Measurements from ENCODE around the gene LCN15.

LCN15 gene

DNA sequence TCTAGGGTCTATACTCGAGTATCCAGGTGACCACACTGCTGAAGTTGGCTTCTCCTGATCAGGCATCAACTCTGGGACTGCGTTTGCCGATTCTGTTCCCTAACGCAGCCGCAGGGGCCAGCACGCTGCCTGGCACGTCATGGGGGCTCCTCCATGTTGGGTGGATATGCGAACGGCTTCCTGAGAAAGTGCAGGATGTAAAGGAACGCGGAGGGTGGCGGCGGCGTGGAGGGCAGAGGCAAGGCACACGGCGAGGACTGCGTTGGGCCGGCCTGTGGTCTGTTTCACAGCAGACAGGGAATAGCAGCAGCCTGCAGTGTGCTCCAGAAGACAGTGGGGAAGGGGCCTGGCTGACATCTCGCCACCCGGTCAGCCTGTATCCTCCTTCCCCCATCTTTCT is 25.4 kb downstream of the LCN15 start:
- no peak for DNase-seq

DNA sequence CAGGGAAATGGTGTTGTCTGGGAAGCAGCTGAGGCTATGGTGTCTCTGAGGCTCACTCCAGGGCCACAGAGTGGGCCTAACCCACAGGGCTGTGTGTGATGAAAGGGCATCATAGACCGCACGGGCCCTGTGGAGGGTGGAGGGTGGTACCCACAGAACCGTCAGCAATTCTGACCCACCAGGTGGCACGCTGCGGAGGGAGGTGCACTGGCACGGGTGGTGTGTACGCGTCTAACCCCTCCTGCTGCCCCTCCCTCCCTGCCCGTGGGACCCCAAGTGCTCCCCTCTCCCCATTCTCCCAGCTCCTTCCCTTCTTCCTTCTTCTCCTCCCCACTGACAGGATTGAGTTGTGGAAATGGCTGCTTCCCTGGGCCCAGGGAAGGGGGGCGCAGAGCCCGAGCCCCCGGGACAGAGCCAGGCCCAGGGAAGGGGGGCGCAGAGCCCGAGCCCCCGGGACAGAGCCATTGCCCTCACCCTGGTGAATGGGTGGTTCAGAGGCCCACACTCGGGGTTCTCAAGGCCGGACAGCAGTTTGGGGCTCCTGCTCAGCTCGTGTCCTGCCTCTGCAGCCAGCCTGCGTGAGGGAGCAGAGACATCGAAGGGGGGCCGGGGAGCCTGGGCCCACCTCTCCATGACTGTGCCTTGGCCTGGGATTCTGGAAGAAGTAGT is 28.4 kb downstream of the LCN15 start:
- no peak for DNase-seq

DNA sequence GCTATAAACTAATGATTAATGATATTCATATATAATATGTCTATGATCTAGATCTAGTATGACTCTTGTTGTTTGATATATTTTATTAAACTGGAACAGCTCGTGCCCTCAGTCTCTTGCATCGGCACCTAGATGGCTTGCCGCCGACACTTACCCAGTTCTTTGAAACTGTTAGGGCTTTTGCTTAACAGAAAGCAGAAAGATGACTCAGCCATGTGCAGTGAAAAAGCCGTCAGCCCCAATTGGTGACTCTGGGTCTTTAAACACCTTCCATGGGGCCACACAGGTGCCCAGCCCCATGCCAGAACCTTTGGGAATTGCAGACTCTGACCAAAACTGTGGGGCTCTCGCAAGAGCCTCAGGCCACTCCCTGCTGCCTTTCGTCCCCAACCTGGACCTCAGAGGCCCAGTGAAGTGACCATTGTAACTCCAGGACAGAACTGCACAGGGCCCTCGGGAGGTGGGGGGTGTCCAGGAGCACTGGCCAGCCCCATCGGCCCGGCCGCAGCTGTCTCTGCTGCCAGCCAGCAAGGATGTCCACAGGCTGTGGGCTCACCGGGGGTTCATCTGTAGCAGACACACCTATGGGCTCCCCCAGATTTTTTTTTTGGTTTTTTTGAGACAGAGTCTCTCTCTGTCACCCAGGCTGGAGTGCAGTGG is 29.4 kb downstream of the LCN15 start:
- DNase-seq: no peak

DNA sequence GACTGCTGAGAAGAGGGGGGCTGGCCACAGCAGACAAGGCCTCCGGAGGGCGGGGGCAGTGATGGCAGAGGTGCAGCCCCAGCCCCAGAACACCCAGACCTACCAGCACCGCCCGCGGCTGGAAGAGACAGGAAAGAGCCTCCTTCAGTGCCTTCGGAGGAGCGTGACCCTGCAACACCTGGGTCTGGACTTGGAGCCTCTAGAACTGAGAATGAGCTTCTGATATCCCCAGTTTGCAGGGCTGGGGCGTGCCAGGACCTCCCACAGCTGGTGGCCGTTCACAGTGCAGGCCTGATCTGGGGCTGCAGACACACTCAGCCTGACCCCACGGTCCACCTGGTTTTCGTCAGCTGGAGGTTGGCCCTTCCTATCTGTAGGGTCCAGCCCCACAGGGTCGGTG is 30.7 kb downstream of the LCN15 start:
- DNase-seq: no peak

DNA sequence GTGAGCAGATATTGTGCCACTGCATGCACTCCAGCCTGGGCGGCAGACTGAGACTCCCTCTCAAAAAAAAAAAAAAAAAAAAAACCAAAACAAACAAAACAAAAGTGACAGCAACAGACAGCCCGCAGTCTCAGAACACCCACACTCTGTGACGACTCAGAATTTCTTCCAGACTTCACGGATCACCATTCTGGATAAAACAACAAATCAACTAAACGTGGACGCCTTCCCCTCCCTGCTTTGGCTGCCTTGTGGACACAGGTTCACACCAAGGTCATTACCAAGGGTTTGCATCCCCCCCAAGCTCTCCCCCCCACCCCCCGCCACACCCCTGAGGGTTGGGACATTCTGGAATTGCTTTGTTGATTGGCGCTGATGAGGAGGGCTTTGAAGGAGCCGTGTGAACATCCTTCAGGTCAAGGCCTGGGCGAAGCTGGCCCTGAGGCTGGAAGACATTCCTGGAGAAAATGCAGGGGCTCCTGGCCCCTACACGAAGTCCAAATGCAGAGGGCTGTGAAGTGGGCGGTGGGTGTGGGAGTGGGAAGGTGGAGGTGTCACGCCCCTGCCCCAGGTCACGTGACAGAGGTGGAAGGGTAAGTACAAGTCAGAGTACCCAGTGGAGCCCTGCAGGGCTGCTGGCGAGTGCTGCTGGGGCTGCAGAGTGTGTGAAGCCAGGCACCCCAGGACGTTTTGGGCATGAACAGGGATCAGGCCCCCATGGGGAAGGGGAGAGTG is 31.7 kb downstream of the LCN15 start:
- DNase-seq: no peak

DNA sequence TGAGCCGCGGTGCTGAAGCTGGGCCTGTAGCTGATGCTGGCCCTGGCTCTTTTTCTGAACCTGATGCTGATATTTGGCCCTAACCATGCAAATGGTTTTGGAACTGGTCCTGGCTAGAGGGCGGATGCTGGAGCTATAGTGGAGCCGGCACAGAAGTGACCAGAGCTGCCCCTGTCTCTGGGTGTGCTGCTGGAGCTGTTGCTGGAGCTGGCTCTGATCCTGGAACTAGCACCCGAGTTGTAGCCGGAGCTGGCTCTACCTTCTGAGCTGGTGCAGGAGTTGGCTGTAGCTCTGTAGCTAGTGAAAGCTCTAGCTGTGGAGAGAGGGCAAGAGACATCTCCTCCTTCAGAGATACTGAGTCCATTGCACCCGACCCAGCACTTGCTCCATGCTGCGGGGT is 34.4 kb downstream of the LCN15 start:
- DNase-seq: no peak

DNA sequence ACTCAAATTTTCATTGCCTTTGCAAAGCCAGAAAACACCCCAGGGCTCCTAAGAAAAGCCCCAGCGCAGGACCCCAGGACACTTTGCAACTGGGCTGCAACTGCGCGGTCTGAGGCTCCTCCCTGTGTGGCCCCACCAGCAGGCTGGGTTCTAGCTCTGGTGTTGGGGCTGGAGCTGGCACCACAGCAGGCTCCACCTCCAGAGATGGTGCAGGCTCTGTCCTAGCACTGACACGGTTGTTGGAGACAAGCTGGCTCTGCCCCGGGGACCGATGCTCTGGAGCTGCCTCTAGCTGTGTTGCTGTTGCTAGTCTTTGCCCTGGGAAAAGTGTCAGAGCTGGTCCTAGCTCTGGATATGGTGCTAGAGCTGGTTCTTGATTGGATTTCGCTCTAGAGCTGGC is 35.2 kb downstream of the LCN15 start:
- DNase-seq: peak; percentile 73

DNA sequence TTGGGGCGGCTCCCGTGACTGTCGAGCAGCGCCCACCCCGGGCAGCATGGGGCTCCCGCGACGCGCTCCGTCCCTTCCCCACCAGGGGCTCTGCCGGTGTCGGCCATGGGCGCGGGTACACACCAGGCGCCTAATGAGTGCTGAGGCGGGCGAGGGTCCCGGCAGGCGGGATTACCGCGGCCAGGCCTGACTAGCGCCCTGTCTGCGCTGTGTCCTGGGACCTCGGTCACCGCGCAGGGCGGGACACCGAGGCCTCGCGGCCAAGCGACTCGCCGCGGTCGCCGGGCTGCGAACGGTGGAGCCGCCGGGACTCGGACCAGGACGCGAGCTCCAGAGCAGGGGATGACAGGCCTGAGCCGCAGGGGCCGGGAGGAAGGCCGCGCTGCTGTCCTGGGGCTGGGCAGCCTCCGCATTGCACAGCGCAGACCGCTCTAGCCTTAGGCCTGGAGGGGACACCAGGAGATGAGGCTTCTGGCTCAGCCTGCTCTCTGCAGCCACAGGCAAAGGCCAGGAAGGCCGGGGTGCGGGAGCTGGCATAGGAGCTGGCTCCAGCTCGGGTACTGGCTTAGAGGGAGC is 35.7 kb downstream of the LCN15 start:
- peak; percentile 55 for DNase-seq

DNA sequence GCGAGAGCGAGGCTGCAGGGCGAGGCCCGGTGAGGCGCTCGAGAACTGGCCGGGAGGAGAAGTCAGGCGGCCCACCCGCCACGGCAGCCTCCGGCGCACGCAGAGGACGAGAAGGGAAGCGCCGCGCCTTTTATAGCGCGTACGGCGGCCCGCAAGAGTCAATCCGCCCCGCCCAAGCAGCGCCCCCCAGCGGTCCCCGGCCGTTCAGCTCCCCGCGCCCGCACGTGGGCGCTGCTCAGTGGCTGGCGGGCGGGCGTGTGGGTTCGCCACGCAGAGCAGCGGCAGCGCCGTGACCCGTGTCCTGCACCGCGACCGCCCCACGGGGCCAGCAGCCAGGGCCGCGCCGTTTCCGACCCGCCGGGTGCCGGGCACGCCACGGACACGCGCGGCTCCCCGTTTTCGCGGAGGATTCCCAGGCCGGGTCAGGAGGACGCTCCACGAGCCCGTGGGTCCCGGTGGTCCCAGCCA is 36.2 kb downstream of the LCN15 start:
- DNase-seq: peak; percentile 94

DNA sequence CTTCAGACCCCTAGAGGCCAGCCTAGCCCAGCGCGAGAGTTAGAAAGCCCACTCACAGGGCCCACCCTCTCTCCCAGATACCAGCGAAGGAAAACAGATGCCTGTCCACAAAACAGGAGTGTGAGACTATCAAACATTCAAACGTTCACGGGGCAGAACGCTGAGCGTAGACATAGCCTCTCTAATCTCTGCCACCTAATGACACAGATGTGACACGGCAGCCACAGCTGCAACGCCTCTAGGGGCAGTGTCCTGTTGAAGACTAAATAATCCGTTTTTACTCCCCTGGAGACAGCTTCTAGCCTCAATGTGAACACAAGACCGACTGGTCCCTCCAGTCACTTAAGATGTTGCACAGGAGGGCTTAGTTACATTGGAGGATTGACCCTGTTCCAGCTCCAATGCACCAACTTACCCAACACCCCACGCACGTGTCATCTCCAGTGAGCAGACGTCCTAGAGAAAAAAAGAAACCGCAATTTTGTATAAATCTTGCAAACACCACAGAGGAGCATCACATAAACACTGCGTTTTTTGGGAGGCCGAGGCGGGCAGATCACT is 37.6 kb downstream of the LCN15 start:
- peak; percentile 91 for DNase-seq

DNA sequence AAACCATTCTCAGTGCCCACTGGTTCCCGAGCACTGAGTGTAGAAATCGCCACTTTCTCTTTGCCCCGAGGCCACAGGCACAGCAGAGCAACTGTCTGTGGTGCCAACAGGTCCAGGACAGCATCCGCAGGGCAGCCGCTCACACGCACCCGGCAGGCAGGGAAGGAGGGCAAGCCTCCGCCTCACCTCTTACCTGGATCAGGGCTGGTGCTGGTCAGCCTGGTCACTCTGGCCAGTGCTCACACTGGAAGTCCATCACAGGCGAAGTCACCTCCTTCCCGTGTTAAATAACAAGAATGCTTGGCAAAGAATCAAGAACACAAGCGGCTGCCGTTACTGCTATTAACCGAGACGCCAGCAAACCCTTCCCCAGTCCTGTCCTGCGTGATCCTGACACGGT is 38.2 kb downstream of the LCN15 start:
- no peak for DNase-seq

DNA sequence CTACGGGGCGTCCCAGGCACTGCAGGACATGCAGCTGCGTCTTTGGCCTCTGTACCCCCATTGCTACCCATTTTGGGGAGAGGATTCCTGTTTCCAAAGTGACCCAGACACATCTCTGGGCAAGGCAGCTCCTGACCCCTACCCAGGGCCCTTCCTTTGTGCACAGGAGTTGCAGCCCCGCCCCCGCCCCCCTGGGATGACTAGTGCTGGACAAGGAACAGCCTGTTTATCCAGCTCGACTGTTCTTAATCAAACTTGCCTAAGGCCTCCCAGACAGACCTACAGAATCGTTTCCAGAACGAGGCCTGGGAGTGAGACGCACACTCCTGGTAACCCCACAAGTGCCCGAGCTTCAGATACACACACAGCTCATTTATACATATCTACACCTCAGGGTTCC is 38.7 kb downstream of the LCN15 start:
- DNase-seq: no peak

DNA sequence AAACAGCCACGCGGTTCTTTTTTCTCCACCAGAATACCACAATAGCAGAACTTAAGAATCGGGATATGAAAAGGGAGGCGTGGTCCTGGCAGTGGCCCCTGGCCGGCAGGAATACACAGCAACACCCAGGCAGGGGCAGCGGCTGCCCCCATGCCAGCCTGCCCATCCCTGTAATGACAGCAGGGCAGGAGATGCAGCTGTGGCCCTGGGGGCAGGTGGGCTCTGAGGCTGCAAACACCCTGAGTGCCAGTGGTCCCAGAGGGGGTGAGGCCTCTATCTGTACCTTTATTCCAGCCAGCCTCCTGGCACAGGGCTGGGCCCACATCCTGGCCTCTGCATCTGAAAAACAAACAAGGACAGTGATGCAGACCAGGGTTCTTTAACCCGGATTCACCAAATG is 39.5 kb downstream of the LCN15 start:
- no peak for DNase-seq

DNA sequence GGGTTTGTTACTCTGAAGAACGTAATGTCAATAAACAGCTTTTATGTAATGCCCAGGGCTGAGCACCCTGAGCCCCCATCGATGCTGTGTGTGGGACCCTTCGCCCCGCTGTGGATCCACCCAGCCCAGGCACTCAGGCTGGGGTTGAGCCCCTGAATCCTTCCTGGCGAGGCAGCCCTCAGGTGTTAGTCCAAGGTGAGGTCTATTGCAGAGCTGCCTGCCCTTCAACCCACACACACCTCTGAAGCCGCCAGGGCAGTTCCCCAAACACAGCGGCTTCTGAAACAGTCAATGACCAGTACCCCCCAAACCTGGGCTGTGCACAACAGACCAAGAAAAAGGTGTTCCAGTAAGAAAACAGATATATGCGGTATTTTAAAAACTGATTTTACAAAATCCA is 40.3 kb downstream of the LCN15 start:
- DNase-seq: no peak

DNA sequence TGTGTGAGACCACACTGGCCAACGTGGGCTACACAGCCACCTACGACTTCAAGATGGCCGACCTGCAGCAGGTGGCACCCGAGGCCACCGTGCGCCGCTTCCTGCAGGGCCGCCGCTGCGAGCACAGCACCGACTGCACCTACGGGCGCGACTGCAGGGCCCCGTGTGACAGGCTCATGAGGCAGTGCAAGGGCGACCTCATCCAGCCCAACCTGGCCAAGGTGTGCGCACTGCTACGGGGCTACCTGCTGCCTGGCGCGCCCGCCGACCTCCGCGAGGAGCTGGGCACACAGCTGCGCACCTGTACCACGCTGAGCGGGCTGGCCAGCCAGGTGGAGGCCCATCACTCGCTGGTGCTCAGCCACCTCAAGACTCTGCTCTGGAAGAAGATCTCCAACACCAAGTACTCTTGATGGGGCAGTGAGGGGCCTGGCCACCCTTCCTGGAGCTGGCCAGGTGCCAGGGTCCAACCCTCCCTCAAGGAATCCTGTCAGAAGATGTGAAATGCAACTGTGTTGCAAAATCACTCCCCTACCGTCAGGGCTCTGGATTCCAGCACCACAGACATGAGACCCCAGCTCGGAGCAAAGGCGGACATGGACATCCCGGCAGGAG is 40.8 kb downstream of the LCN15 start:
- DNase-seq: no peak

DNA sequence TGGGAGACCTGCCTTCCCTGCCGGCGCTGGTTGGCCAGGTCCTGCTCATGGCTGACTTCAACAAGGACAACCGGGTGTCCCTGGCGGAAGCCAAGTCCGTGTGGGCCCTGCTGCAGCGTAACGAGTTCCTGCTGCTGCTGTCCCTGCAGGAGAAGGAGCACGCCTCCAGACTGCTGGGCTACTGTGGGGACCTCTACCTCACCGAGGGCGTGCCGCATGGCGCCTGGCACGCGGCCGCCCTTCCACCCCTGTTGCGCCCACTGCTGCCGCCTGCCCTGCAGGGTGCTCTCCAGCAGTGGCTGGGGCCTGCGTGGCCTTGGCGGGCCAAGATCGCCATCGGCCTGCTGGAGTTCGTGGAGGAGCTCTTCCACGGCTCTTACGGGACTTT is 41.4 kb downstream of the LCN15 start:
- DNase-seq: peak; percentile 58

DNA sequence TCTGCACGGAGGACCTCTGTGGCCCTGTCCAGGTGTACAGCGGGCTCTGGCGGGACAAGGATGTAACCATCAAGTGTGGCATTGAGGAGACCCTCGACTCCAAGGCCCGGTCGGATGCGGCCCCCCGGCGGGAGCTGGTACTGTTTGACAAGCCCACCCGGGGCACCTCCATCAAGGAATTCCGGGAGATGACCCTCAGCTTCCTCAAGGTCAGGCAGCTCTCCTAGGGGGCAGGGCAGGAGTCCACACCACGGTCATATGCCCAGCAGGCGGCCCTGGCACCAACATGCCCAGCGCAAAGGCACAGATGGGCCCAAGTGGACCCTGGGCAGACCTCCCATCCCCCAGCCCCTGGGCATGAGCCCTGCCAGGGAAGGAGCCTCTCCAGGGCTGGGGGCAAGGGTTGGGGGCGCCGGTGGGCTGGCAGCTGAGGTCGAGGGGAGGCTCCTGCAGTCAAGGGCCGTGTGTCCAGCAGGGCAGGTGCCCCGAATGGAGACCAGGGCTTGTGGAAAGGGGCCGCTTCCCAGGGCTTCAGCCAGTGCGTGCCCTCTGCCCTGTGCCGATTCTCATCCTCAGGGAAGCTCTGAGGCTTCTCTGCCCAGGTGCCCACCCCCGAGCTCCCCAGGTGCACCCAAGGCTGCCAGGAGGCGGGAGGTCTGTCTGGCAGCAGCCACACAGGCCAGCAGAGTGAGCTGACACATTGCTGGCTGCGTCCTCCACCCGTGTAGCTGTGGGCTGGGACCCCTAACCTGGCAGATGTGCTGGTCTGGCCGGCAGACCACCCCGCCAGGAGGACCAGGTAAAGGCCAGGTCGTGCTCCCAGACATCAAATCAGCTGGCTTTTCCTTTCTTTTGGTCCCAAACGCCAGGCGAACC is 42.0 kb downstream of the LCN15 start:
- no peak for DNase-seq

DNA sequence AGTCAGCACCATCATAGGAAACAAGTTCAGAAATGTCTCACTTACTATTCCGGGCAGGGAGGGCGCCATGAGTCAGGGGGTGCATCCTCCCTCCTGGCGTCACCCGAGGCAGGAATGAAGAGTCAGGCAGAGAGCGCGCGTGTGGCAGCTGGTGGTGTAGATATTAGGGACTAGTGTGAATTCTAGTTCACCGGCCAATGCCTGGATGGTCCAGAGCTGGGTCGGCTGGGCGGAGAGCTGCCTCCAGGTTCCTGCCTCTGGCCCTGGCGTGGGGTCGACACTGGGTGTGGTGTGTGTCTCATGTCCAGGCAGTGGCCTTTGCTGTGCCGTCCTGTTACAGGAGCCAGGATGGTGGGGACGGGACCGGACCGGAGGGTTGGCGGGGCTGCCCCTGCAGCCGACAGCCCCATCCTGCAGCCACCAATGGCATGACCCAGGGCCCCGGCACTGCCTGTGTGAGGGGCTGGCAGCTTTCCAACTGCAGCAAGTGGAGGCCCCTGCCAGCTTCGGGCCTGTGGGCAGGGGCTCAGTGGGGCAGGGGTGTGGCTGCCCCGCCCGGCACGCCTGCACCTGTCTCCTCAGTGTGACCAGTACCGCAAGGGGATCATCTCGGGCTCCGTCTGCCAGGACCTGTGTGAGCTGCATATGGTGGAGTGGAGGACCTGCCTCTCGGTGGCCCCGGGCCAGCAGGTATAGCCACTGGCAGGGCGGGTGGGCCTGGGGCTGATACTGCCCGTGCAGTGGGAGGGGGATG is 42.8 kb downstream of the LCN15 start:
- DNase-seq: no peak

DNA sequence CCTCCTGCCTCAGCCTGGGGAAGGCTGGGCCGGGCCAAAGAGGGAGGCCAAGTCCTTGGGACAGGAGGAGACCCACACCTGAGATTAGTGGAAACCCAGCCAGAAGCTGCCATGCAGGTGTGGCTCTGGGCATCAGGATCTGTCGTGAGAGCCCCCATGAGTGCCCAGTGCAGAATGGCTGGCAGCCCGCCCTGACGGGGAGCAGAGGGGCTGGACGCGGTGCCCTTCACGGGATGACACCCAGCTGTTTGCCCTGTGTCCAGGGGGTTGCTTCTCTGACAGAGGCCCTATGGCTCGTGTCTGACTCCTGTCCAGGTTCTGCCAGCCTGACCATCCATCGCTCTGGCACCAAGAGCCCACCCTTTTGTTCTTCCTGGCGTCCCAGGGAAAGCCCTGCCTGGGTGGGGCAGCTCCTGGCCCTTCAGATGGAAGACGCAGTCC is 43.4 kb downstream of the LCN15 start:
- DNase-seq: no peak

DNA sequence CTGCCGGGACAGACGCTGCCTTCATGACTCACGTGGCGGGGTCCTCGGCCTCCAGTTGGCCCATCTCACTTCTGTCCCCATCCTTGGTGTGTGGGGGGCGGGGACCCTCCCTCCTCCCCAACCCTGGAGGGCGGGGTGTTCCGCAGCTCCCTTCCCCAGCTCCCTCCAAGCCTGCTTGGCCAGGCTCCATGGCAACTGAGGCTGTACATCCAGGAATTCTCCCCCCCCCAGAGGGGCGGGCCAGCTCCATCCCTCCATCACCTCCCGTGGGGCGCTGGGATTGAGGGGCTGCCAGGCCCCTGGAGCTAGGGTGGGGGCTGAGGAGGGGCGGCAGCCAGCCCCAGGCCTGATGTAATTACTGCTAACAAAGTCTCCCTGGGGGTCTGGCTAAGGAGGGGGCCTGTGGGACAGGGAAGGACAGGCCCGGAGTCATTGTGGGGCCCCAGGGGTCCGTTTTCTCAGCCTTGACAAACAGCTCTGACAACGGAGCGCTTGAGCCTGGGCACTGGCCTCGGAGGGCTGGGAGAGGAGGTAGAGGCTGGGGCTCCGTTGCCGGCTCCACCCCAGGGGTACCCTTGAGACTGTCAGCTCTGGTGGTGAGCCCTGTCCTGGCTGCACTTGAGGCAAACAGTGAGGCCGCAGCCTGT is 43.9 kb downstream of the LCN15 start:
- DNase-seq: no peak
